A673 (cell line): ENCODE data around the gene NAV1. TPM values are rescaled to one million over a fixed set of nuclear protein-coding genes. Genes with fewer than 3 reads are reported as not detected.

Experiments
- BruUV-seq: library from RNA; stranded (reverse); fragments of 400-500 nt; replicated peaks from 2 replicates; lab custom pipeline; 2021; lab: Mats Ljungman, UMichigan
- CTCF ChIA-PET: fragments of 300-600 bp; sonication (Branson Sonifier 250); formaldehyde crosslinking; loops from one replicate; lab custom pipeline; 2022; ENCODE audit warnings: antibody characterized with exemption; lab: Charles Lee
- POLR2A ChIA-PET: fragments of 300-600 bp; sonication (Branson Sonifier 250); formaldehyde crosslinking; loops from one replicate; lab custom pipeline; 2022; ENCODE audit warnings: antibody characterized with exemption; ENCODE audit not compliant: low non-redundant PET; lab: Charles Lee
- DNase-seq: peaks from one replicate; pipeline ENCODE4 v3.0.0-alpha.2; 2015; ENCODE audit warnings: low spot score
- H3K27ac ChIP-seq: fragments of 200-600 bp; sonication (generic); 2 replicates; pipeline ENCODE4 v1.5.1; 2016; ENCODE audit warnings: mixed run types, low read depth, mild to moderate bottlenecking, mixed read lengths, antibody characterized with exemption, low read length; ENCODE audit not compliant: poor library complexity, severe bottlenecking
- H3K27me3 ChIP-seq: fragments of 200-600 bp; sonication (generic); replicated peaks from 2 replicates; pipeline ENCODE4 v1.6.1; 2017; ENCODE audit warnings: mixed run types, low read depth, mild to moderate bottlenecking, mixed read lengths, antibody characterized with exemption, low read length; ENCODE audit not compliant: insufficient read depth, poor library complexity
- H3K36me3 ChIP-seq: fragments of 200-600 bp; sonication (generic); 2 replicates; pipeline ENCODE4 v1.6.1; 2016; ENCODE audit warnings: mixed run types, mild to moderate bottlenecking, mixed read lengths, antibody characterized with exemption, low read length; ENCODE audit not compliant: insufficient read depth, poor library complexity, severe bottlenecking
- H3K4me1 ChIP-seq: fragments of 200-600 bp; sonication (generic); 2 replicates; pipeline ENCODE4 v1.6.1; 2017; ENCODE audit warnings: mixed run types, mild to moderate bottlenecking, mixed read lengths, antibody characterized with exemption, low read length; ENCODE audit not compliant: insufficient read depth, poor library complexity, severe bottlenecking
- H3K4me3 ChIP-seq: fragments of 200-600 bp; sonication (generic); 2 replicates; pipeline ENCODE4 v1.5.1; 2016; ENCODE audit warnings: low read depth, mixed run types, mild to moderate bottlenecking, mixed read lengths, low read length; ENCODE audit not compliant: poor library complexity, severe bottlenecking
- H3K9me3 ChIP-seq: fragments of 200-600 bp; sonication (generic); 2 replicates; pipeline ENCODE4 v1.6.1; 2016; ENCODE audit warnings: mixed run types, low read depth, mild to moderate bottlenecking, mixed read lengths, antibody characterized with exemption, low read length; ENCODE audit not compliant: poor library complexity, severe bottlenecking
- CTCF ChIP-seq: fragments of 300-800, 200-600 bp; sonication (generic); conservative IDR thresholded peaks from 2 replicates; pipeline ENCODE4 v1.5.1; 2017; ENCODE audit warnings: low read depth, mild to moderate bottlenecking, antibody characterized with exemption, low read length, moderate library complexity, mixed read lengths
- EZH2 ChIP-seq: fragments of 200-600 bp; sonication (generic); IDR thresholded peaks from 2 replicates; pipeline ENCODE4 v1.6.1; 2017; ENCODE audit warnings: borderline replicate concordance, low read depth, mild to moderate bottlenecking, mixed read lengths, antibody characterized with exemption, low read length; ENCODE audit not compliant: poor library complexity, severe bottlenecking
- intact Hi-C: fragments of 100-400 bp; cut with micrococcal nuclease; formaldehyde crosslinking; loops from one replicate; pipeline ENCODE4 v1.10.0; 2022; ENCODE audit not compliant: unreplicated experiment
- total RNA-seq: library from RNA; stranded (reverse); gene quantifications from 2 replicates; pipeline ENCODE4 v1.2.3, GENCODE V29; 2021

The NAV1 gene
- total RNA-seq, 1 experiment from 2014 or later = 48.2 TPM

GRCh38 chr1:201504179-201504631 is 34.7 kb upstream of the NAV1 start:
- Histone ChIP-seq H3K27me3 (no peaks in the 10 kb centered on the region), H3K27ac (peak overlapping the region; percentile 94), H3K9me3 (no peaks in the 10 kb centered on the region), H3K36me3 (peaks cover 12% of the 10 kb centered on the region), H3K4me3 (peak overlapping the region; percentile 81), H3K4me1 (peaks cover 66% of the 10 kb centered on the region)
- POLR2A ChIA-PET = interaction anchor here (0.9 kb wide), 1 partner anchor 9 kb away, joined by 3 read pairs; no protein-coding TSS in a partner anchor
- CTCF ChIA-PET = interaction anchor here (0.6 to 4.5 kb wide), 3 partner anchors 8 to 95 kb away, joined by 3 to 37 read pairs (median 5); no protein-coding TSS in a partner anchor
- no TSS peak for BruUV-seq
- intact Hi-C loops = no loop called here
- TF ChIP-seq EZH2 = no peak
- no peak for TF ChIP-seq CTCF
- no peak for DNase-seq

DNA sequence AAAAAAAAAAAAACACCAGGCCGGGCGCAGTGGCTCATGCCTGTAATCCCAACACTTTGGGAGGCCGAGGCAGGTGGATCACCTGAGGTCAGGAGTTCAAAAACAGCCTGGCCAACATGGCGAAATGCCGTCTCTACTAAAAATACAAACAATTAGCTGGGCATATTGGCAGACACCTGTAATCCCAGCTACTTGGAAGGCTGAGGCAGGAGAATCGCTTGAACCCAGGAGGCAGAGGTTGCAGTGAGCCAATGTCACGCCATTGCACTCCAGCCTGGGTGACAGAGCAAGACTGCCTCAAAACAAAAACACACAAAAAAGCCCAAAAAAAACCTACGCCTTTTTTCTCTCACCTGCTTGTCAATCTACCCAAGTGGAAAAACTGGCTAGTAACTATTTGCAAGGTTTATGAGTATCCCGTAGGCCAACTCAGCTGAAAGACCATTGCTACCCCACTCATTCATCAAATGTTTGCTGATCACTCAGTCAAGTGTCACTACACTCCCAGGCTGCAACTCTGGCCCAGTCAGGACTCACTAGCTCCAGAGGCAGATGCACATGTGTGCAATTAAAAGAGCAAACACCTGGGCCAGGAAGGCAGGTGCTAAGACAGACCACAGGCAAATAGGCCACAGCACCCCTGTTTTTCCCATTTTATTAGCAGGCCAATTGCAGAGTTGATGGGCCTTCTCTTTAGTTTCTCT is 34.0 kb upstream of the NAV1 start:
- POLR2A ChIA-PET = no interaction called here
- BruUV-seq = no TSS peak
- peaks cover 64% of the 10 kb centered on the region for H3K4me1 ChIP-seq

DNA sequence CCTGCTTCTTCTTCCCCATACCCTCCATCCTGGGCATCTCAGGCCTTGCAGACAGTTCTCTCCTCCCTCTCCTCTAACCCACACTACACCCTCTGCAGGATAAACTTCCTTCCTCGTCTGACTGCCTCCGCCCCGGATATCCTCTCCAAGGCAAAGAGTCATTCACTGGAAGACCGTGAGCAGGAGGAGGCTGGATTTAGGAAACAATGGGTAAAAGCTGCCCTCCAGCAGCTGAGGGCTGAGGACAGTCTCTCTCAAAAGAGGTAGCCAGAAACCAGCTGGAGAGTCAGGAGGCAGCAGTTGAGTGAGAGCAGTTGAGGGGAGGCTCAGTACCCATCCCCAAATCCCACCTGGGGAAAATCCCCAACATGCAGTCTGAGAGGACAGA is 33.4 kb upstream of the NAV1 start:
- POLR2A ChIA-PET = interaction anchor here (0.7 kb wide), 1 partner anchor 20 kb away, joined by 3 read pairs; no protein-coding TSS in a partner anchor
- Histone ChIP-seq H3K4me3 (peak overlapping the region; percentile 81), H3K36me3 (peaks cover 4% of the 10 kb centered on the region), H3K9me3 (no peaks in the 10 kb centered on the region), H3K27ac (peak overlapping the region; percentile 94), H3K27me3 (no peaks in the 10 kb centered on the region), H3K4me1 (peaks cover 59% of the 10 kb centered on the region)
- peak; percentile 91 for DNase-seq
- CTCF ChIA-PET = interaction anchor here (0.7 kb wide), 1 partner anchor 58 kb away, joined by 3 read pairs; no protein-coding TSS in a partner anchor
- intact Hi-C loops = no loop called here
- no TSS peak for BruUV-seq
- no peak for TF ChIP-seq CTCF
- TF ChIP-seq EZH2 = no peak

More for the DNA sequence above, 34.0 kb upstream of the NAV1 start:
- Histone ChIP-seq H3K36me3 (peaks cover 9% of the 10 kb centered on the region), H3K27me3 (no peaks in the 10 kb centered on the region), H3K4me3 (peak overlapping the region; percentile 81), H3K27ac (peak overlapping the region; percentile 94), H3K9me3 (no peaks in the 10 kb centered on the region)
- intact Hi-C loops = no loop called here
- DNase-seq = no peak
- no peak for TF ChIP-seq EZH2
- no peak for TF ChIP-seq CTCF
- CTCF ChIA-PET = interaction anchor here (0.7 to 4.5 kb wide), 2 partner anchors 7 to 57 kb away, joined by 3 to 37 read pairs; no protein-coding TSS in a partner anchor
